GM19239 (cell line): ENCODE results near the gene SNCA.

Experiments
- DNase-seq: peaks from one replicate; pipeline ENCODE4 v3.0.0; 2011; ENCODE audit warnings: low spot score; ENCODE audit not compliant: insufficient read length
- FAIRE-seq: peaks from 2 replicates; lab custom pipeline; 2011; peaks lifted over from hg19 to GRCh38; lab: Jason Lieb, UNC

SNCA gene

DNA sequence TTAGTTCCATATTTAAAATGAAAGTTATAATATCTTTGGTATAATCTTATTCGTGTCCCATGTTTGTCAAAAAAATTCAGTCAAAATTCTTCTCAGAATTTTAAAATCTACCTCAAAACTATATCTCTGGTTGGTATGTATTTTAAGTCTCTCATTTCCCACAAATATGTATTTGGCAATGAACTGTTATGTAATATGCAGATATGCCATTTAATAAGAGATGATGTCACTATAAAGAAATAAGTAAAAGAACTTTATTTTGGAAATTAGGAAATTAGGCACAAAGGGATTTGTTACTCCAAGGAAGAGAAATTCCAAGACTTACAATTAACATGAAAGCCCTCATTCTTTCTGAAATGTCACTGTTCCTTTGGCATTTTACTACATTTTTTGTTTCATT lies 15.3 kb downstream of the SNCA start:
- FAIRE-seq (no peak), DNase-seq (no peak)

GRCh38 chr4:89820010-89820409 lies 17.0 kb downstream of the SNCA start:
- FAIRE-seq (no peak), DNase-seq (no peak)

DNA sequence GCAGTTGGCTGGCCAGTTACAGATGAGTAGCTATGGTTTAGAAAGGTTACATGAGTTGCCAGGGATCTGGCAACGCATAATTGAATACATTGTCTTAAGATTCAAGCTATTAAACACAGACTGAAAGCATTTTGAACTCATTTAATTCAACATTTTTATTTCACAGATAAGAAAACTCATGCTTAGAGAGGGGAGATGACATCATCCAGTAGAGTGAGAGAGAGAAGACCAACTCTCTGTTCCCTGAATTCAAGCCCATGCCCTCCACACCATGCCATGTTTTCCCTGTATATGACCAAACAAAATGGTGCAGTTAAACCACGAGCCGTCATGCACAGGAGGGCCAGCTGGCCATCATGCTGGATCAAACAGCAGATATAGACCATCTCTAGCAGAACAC lies 22.6 kb downstream of the SNCA start:
- DNase-seq (no peak), FAIRE-seq (no peak)

DNA sequence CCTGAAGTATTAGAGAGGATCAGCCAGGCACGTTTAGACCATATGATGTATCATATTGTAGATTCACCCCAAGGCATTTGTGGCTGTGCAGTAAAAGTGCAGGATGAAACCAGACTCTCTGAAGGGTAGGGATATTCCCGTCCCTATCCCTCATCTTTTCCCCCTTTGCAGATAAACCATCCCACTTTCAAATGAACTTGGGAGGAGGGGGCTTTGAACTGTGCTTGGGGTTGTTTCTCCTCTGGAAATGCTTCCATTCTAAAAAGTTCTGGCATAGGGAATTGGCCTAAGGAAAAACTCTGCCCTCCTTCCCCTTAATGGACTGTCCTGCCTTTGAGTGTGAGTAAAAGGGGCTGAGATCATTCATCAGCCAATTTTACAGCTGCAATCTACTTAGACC lies 23.8 kb downstream of the SNCA start:
- no peak for FAIRE-seq
- no peak for DNase-seq

- FAIRE-seq (no peak), DNase-seq (no peak)
Observed at GRCh38 chr4:89807441-89808140, 29.4 kb downstream of the SNCA start.

DNA sequence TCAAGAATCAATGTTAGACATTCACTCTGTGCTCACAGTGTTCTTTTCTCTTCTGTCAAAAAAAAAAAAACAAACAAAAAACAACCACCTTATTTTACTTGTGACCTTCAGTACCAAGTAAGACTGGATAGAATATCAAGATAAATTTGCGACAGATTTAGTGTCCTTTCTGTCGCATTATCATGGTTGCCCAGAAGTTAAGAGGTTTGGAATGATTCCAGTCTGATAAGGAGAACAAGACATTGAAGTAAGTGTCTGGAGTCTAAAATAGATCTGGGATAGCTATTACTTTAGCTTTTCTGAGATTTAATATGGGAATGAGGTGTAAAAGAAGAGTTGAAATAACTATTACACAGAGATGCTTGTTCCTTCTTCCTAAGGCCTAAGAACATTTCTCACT lies 31.7 kb downstream of the SNCA start:
- DNase-seq (no peak), FAIRE-seq (no peak)

- FAIRE-seq (no peak), DNase-seq (no peak)
Observed at GRCh38 chr4:89803915-89804314, 33.0 kb downstream of the SNCA start.

DNA sequence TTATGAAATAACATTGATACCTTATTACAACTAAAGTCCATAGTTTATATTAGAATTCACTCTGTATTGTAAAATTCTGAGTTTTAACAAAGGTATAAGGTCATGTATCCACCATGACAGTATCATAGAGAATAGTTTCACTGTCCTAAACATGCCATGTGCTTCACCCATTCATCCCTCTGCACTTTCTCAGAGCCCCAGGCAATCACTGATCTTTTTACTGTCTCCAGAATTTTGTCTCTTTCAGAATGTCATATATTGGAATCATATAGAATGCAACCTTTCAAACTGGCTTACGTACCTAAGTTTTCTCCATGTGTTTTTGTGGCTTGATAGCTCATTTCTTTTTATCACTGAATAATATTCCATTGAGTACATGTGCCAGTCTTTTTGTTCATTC lies 33.9 kb downstream of the SNCA start:
- FAIRE-seq (no peak), DNase-seq (no peak)

- FAIRE-seq = no peak
- no peak for DNase-seq
Observed at GRCh38 chr4:89800527-89801103, 36.3 kb downstream of the SNCA start.

- no peak for FAIRE-seq
Observed at GRCh38 chr4:89800012-89800516, 36.9 kb downstream of the SNCA start.

GRCh38 chr4:89799071-89799470 lies 37.9 kb downstream of the SNCA start:
- FAIRE-seq (no peak), DNase-seq (no peak)

More at GRCh38 chr4:89800012-89800516, 36.9 kb downstream of the SNCA start:
- no peak for DNase-seq

GRCh38 chr4:89797117-89797516 lies 39.8 kb downstream of the SNCA start:
- no peak for DNase-seq
- FAIRE-seq = no peak

GRCh38 chr4:89788206-89789072 lies 48.5 kb downstream of the SNCA start:
- no peak for DNase-seq
- FAIRE-seq = no peak

DNA sequence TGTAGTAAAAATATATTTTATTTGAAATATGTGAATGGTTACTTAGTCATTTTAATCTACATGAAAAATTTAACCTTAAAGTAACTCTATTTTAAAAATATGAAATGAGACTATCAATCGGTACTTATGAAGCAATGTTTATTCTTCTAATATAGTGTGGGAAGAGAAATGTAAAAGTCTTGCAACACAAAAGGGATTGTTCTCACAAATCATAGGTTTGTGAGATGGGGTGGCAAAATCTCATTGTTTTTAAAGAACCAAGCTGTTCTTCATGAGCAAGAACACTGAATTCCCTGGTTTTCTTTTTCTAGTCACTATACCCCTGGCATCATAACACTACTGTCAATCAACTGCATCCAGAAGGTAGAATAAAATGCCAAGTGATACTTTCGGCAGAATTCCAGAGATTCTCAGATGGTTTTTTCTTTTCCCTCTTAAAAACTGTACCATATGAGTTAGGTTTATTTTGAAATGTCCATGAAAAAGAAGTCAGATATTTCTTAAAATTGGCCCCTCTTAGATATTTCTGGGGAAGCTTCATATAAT lies 52.2 kb downstream of the SNCA start:
- FAIRE-seq (no peak), DNase-seq (no peak)

GRCh38 chr4:89781321-89781720 lies 55.6 kb downstream of the SNCA start:
- FAIRE-seq = no peak
- DNase-seq = no peak

DNA sequence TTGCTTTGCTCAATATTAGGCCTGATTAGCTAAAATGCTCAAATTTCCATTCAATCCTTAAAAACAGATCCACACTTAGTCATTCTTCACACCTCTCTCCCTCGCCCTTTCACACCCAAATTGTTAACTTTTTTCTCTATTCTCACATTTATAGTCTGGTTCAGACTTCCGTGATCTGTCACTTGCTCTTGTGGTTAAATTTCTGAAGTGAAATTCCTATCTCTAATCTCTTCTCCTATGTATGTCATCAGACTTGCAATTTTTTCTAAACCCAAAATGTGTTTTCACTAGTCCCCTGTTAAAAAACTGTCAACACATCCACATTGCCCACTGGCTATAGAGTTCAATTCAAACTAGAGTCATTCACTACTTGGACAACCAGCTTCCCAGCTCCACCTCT lies 63.2 kb downstream of the SNCA start:
- DNase-seq = no peak
- no peak for FAIRE-seq

DNA sequence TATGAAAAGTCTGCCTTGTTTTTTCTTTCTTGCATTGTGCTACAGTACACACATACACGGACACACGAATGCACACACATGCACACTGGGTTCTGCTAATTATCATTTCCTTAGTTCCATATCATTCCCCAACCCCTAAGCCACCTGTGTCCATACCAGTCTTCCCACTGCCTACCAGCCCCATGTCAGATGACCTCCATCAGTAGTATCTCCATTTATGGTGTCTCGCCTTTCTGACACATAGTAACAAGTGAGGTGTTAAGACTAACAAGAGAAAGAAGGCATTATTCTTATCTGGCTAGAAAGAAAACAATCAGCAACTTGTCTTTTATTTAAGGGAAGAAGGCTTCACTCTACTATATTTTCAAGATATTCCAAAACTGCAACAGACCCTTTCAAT lies 67.1 kb downstream of the SNCA start:
- DNase-seq (no peak), FAIRE-seq (no peak)

DNA sequence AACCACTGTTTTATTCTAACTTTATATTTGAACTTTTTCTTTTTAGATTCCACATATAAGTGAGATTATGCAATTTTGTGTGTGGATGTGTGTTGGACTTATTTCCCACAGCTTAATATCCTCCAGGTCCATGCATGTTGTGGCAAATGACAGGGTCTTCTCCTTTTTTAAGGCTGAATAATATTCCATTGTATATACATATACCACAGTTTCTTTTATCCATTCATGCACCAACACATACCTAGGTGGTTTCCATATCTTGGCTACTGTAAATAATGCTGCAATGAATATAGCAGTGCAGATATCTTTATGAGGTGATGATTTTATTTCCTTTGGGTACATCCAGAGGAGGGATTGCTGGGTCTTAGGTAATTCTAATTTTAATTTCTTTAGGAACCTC lies 69.0 kb downstream of the SNCA start:
- DNase-seq (no peak), FAIRE-seq (no peak)

DNA sequence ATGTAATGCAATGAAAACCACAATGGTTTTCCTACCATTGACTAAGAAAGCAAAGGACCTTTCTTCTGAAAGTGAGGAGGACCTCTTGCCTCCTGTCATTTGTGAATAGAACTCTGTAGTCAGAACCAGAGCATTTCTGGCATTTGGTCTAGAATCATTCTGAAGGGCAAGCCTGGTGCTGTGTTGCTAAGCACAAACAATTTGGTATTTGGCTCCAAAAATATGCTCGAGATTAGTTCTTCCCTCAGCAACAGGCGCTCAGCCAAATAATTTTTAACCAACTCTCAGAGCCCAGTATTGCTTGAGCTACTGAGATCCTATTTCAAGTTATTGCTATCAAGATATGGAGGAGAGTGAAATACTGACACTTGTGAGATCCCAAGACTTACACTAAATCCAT lies 71.0 kb downstream of the SNCA start:
- FAIRE-seq (no peak), DNase-seq (no peak)

DNA sequence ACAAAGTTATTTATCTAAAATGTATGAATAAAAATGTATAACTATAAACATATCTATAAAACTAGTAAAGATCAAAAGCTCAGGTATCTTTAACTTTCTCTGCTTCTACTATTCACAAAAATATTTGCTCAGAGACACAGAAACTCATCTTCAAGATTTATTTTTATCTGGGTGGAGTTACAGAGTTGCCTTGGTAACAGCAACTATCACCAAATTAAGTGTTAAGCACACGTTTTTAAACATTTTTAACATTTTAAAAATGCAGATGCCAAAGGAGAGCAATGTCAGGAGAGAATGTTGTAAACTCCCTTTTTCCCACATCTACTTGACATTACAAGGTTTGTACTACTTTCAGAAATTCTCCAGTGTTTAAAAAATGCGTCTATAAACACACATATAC lies 71.4 kb downstream of the SNCA start:
- FAIRE-seq (no peak), DNase-seq (no peak)

DNA sequence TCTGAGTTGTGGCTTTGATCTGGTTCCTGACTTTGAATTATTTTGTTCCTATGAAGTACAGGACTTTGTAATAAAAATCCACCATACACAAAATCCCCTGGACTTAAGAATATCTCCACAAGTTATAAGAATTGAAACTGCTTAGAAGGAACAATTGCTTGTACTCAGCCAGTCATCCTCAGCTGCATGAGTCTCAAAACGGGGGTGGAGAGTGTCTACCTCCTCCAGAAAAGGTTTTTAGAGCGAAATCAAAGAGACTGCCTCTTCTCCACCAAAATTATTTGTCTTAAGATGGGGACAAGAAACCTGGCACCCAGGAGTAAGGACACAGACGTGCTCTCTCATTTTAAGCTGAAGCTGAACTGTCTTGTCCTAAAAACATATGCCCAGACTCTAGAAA lies 74.7 kb downstream of the SNCA start:
- no peak for FAIRE-seq
- DNase-seq = no peak
